Activated CD8-positive, alpha-beta memory T cell treated with anti-CD3 and anti-CD28 coated beads for 4 hours (primary cell): Measurements from ENCODE around the gene KRT76.

Source experiments
- DNase-seq, 2 donors: peaks; one replicate each; pipeline ENCODE4 v3.0.0-alpha.2; 2020; ENCODE audit warnings: low read depth in 2 of 2

The KRT76 gene

DNA sequence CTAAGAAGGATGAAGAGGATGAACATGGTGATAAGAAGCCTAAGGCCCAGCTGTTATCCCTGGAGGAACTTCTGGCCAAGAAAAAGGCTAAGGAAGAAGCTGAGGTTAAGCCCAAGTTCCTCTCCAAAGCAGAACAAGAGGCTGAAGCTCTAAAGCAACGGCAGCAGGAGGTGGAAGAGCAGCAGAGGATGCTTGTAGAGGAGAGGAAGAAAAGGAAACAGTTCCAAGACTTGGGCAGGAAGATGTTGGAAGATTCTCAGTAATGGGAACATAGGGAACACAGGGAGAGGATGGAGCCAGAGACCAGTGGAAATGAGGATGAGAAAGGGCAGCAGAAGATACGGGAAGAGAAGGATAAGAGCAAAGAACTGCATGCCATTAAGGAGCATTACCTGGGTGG lies 46.4 kb downstream of the KRT76 start:
- no peak for DNase-seq

DNA sequence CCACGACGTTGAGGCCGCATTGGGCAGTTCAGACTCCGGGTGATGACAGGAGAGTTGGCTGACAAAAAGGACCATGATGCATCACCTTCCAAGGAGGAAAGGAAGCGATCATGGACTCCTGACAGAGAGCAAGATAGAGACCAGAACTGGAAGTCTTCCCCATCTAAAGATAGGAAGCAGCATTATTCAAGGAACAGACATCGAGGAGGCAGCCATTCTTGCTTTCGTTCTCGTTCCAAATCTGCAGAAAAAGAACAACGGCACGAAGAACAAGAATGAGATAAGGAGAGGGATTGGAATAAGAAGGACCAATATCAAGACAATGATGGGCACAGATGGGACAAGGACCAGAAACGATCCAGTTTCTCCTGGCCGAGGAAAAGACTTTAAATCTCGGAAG lies 46.8 kb downstream of the KRT76 start:
- DNase-seq, result no peak

DNA sequence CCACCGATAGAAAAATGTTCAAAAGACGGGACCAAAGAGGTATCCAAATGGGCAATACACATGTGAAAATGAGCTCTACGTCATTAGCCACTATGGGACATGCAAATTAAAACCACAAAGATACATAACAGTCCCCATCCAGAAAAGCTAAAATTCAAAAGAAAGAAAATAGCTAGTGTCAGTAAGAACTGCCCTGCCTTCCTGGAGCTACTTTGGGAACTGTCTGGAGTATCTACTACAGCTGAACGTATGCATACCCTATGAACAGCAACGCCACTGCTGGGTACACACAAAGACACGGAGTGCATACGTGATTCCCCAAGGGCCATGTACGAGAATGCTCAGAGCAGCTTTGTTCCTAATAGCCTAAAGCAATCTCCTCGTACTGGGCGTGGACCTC lies 48.0 kb downstream of the KRT76 start:
- DNase-seq, result no peak

DNA sequence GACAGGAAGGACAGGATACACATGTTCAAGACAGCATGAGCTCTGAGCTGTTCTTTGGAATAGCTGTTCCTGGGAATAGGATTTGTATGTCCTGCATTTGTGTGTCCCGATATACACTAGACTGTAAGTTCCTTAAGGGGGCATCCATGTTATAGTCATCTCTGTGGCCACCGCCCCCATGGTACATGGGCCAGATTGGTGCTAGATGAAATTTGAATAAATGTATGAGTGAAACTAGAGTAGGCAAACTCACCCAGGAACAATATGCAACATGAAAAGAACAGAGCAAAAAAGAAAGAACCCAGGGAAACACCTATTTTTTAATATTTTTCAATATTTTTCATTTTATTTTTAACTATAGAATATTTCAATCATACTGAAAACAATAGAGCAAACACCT lies 48.8 kb downstream of the KRT76 start:
- DNase-seq, result no peak

DNA sequence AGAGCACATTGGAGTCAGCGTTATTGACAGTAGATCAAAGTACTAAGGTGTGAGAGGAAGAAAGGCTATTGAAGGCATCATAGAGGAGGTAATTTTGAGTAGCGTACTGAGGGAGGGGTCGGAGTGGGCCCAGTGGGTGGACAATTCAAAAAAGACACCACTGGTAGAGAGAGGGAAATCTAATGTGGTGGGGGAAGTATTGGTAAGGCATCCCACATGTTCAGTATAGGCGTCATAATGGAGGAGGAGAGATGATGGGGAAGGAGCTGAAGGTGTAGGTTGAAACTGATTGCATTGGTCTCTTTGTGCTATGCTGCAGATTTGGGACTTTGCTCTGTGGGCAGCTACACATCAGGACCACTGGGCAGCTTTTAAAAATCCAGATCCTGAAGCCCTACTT lies 50.1 kb downstream of the KRT76 start:
- no peak for DNase-seq

DNA sequence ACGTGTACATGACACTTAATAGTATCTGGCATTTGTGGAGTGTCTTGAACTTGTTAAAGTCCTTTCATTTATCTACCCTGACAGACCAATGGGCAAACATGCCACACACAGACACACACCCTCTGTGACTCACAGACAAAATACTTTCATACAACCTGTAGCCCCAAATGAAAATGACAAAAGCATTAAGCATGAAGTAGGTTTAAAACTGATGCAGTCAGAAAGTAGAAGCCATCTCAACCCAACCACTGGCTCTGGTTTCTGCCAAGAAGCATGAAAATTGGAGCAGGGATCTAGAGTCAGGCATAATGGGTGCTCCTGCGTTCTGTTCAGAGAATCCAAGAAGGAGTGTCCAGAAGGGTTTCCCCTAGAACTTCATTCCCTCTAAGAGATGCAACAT lies 50.7 kb downstream of the KRT76 start:
- DNase-seq, result no peak

- no peak for DNase-seq
Measured at GRCh38 chr12:52724384-52724783, 52.8 kb downstream of the KRT76 start.

DNA sequence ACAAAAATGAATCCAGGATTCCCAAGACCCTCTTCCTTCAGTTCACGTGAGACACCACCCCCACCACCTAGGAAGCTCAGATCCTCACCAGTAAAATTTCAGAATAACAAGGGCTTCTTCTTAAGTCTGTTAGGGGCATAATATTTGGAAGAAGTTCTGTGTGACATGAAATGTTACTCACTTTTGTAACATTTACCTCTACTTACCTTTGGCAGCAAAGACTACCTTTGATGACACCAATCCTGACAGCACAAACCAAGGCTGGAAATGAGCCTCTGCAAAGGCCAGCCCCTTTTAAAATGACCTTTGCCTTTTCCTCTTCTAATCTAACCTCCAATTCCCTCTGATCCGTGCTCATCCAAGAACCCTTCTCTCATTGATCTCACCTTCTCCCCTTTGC lies 54.5 kb downstream of the KRT76 start:
- DNase-seq, result no peak

- DNase-seq, result no peak
Measured at GRCh38 chr12:52721838-52722470, 55.2 kb downstream of the KRT76 start.

DNA sequence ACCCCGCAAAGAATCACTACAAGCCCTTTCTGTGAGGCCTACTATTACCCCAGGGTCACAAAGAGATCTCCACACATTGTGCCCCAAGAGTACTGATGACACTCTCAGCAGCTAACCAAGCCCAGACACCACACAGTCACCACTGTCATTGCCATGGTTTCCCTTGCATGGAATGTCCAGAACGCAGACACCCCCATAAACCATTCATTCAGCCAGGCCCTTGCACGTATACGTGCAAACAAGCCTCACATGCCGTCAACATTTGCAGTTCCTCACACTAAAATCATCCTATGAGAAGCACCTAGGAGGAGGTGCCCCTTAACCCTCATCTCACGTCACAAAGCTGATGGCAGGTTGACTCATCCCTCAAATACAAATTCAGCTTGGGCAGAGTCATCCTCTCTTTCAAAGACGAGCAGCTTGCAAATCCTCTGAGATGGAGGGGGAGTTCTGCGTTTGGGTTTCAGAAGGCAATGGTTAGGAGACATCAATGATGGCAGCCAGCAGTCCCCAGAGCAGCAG lies 56.7 kb downstream of the KRT76 start:
- no peak for DNase-seq
